ENCODE measurements around the gene UBN1.

Gene UBN1

DNA sequence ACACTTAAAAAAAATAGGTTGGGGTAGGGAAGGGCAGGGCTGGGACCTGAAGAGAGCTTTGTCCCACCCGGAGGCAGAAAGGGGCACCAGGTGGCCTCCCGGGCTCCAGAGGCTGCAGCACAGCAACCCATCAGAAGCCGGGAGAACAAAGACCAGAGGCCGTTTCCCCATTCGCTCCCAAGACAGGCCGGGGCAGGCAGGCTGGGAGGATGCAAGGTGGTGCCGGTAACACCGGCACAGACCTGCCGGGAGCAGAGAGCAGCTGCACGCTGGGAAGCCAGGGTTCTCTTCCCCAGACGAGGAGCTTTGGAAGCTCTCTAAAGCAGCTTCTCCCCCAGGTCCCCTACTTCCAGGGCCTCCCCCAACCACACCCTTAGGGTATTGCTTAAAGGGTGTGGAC is 84.1 kb downstream of the UBN1 start:
- no peak for DNase-seq (ENCODE audit: low read depth in 2 of 2)

Measured in stimulated activated CD8-positive, alpha-beta memory T cell treated with anti-CD3 and anti-CD28 coated beads, Interleukin-2, amount 100 ng/mL, for 1 hour (primary cell).